H9 (cell line): ENCODE data around the gene CLPSL1. TPM values are rescaled to one million over a fixed set of nuclear protein-coding genes. Genes with fewer than 3 reads are reported as not detected.
A peak's percentile ranks its signal among the peaks of the same experiment; 100 is the strongest.

Source experiments
- DNase-seq: peaks from one replicate; pipeline ENCODE4 v3.0.0-alpha.2; 2017
- H2AFZ ChIP-seq: one replicate; pipeline ENCODE4 v1.6.1; 2013; ENCODE audit warnings: mild to moderate bottlenecking, low read length, control low read depth, moderate library complexity
- H2AK5ac ChIP-seq: 2 replicates; pipeline ENCODE4 v1.6.1; 2013; ENCODE audit warnings: low read length, control low read depth, mixed read lengths; ENCODE audit not compliant: insufficient read length
- H2BK120ac ChIP-seq: one replicate; pipeline ENCODE4 v1.6.1; 2013; ENCODE audit warnings: low read depth, mild to moderate bottlenecking, low read length, control low read depth, inconsistent platforms; ENCODE audit not compliant: poor library complexity, severe bottlenecking
- H2BK12ac ChIP-seq: 2 replicates; pipeline ENCODE4 v1.6.1; 2013; ENCODE audit warnings: low read length, control low read depth, mixed read lengths, low read depth; ENCODE audit not compliant: insufficient read length
- H2BK15ac ChIP-seq: 2 replicates; pipeline ENCODE4 v1.6.1; 2013; ENCODE audit warnings: low read depth, low read length, control low read depth
- H2BK20ac ChIP-seq: one replicate; pipeline ENCODE4 v1.6.1; 2013; ENCODE audit warnings: low read depth, mild to moderate bottlenecking, low read length, control low read depth, inconsistent platforms; ENCODE audit not compliant: poor library complexity, severe bottlenecking
- H2BK5ac ChIP-seq: 2 replicates; pipeline ENCODE4 v1.6.1; 2013; ENCODE audit warnings: low read length, control low read depth, mixed read lengths; ENCODE audit not compliant: insufficient read length
- H3K14ac ChIP-seq: 2 replicates; pipeline ENCODE4 v1.6.1; 2013; ENCODE audit warnings: low read length, control low read depth; ENCODE audit not compliant: insufficient read depth
- H3K18ac ChIP-seq: 2 replicates; pipeline ENCODE4 v1.6.1; 2013; ENCODE audit warnings: low read depth, mild to moderate bottlenecking, mixed read lengths, low read length, control low read depth; ENCODE audit not compliant: insufficient read length
- H3K23ac ChIP-seq: 2 replicates; pipeline ENCODE4 v1.6.1; 2013; ENCODE audit warnings: low read length, control low read depth, mixed read lengths, low read depth; ENCODE audit not compliant: insufficient read length
- H3K23me2 ChIP-seq: 2 replicates; pipeline ENCODE4 v1.6.1; 2013; ENCODE audit warnings: low read depth, mild to moderate bottlenecking, mixed read lengths, low read length, control low read depth; ENCODE audit not compliant: insufficient read length, poor library complexity, severe bottlenecking
- H3K27ac ChIP-seq: 2 replicates; pipeline ENCODE4 v1.5.1; 2013; ENCODE audit warnings: low read length, control low read depth, mixed read lengths, low read depth; ENCODE audit not compliant: insufficient read length
- H3K27me3 ChIP-seq: 2 replicates; pipeline ENCODE4 v1.6.1; 2013; ENCODE audit warnings: low read length, control low read depth, inconsistent platforms; ENCODE audit not compliant: insufficient read depth
- H3K4ac ChIP-seq: 2 replicates; pipeline ENCODE4 v1.6.1; 2013; ENCODE audit warnings: low read depth, mild to moderate bottlenecking, control low read depth, inconsistent platforms, low read length, moderate library complexity
- H3K4me1 ChIP-seq: 2 replicates; pipeline ENCODE4 v1.6.1; 2013; ENCODE audit warnings: low read length, control low read depth, inconsistent platforms; ENCODE audit not compliant: insufficient read depth
- H3K4me2 ChIP-seq: 2 replicates; pipeline ENCODE4 v1.6.1; 2013; ENCODE audit warnings: low read length, control low read depth, mixed read lengths; ENCODE audit not compliant: insufficient read length, insufficient read depth
- H3K56ac ChIP-seq: 2 replicates; pipeline ENCODE4 v1.6.1; 2013; ENCODE audit warnings: low read depth, mild to moderate bottlenecking, mixed read lengths, low read length, control low read depth; ENCODE audit not compliant: insufficient read length
- H3K79me1 ChIP-seq: 2 replicates; pipeline ENCODE4 v1.6.1; 2013; ENCODE audit warnings: low read depth, mild to moderate bottlenecking, moderate library complexity, low read length, control low read depth, inconsistent platforms; ENCODE audit not compliant: insufficient read depth, poor library complexity, severe bottlenecking
- H3K79me2 ChIP-seq: 2 replicates; pipeline ENCODE4 v1.6.1; 2013; ENCODE audit warnings: low read length, control low read depth, inconsistent platforms; ENCODE audit not compliant: insufficient read depth
- H3K9ac ChIP-seq: 2 replicates; pipeline ENCODE4 v1.6.1; 2013; ENCODE audit warnings: low read length, control low read depth, mixed read lengths; ENCODE audit not compliant: insufficient read length; ENCODE audit errors: extremely low read depth
- H3K9me3 ChIP-seq: one replicate; pipeline ENCODE4 v1.6.1; 2013; ENCODE audit warnings: low read depth, low read length, inconsistent platforms; ENCODE audit not compliant: control insufficient read depth
- H3T11ph ChIP-seq: one replicate; pipeline ENCODE4 v1.6.1; 2013; ENCODE audit warnings: mild to moderate bottlenecking, low read length, control low read depth, inconsistent platforms
- H4K20me1 ChIP-seq: one replicate; pipeline ENCODE4 v1.6.1; 2013; ENCODE audit not compliant: control insufficient read depth, insufficient read length, insufficient read depth
- H4K5ac ChIP-seq: 2 replicates; pipeline ENCODE4 v1.6.1; 2013; ENCODE audit warnings: low read depth, mild to moderate bottlenecking, mixed read lengths, low read length, control low read depth; ENCODE audit not compliant: insufficient read length
- H4K8ac ChIP-seq: replicated peaks from 2 replicates; pipeline ENCODE4 v1.6.1; 2013; ENCODE audit warnings: low read length, control low read depth, mixed read lengths, low read depth; ENCODE audit not compliant: insufficient read length
- H4K91ac ChIP-seq: 2 replicates; pipeline ENCODE4 v1.6.1; 2013; ENCODE audit warnings: low read depth, mild to moderate bottlenecking, moderate library complexity, mixed read lengths, low read length, control low read depth; ENCODE audit not compliant: insufficient read length
- H3K27ac Mint-ChIP-seq, 3 experiments: 2 replicates in 2 of 3; 3 replicates in 1 of 3; pipeline ENCODE4 v1.8.0; 2020 to 2021; ENCODE audit warnings: mixed read lengths in 3 of 3, mild to moderate bottlenecking in 1 of 3, moderate library complexity in 1 of 3
- H3K27me3 Mint-ChIP-seq: 2 replicates; pipeline ENCODE4 v1.8.0; 2021; ENCODE audit warnings: low read depth, mild to moderate bottlenecking, moderate library complexity, mixed read lengths
- H3K36me3 Mint-ChIP-seq, 3 experiments: 2 replicates in 2 of 3; 3 replicates in 1 of 3; pipeline ENCODE4 v1.8.0; 2020 to 2021; ENCODE audit warnings: low read depth in 3 of 3, mixed read lengths in 3 of 3; ENCODE audit not compliant: insufficient read depth in 1 of 3
- H3K4me1 Mint-ChIP-seq, 2 experiments: 2 replicates each; pipeline ENCODE4 v1.8.0; 2020; ENCODE audit warnings: mixed read lengths in 2 of 2
- H3K4me3 Mint-ChIP-seq, 2 experiments: 2 replicates in 1 of 2; 3 replicates in 1 of 2; pipeline ENCODE4 v1.8.0; 2020 to 2021; ENCODE audit warnings: mild to moderate bottlenecking in 2 of 2, mixed read lengths in 2 of 2, moderate library complexity in 1 of 2
- H3K9me3 Mint-ChIP-seq, 2 experiments: 2 replicates in 1 of 2; 3 replicates in 1 of 2; pipeline ENCODE4 v1.8.0; 2020; ENCODE audit warnings: mild to moderate bottlenecking in 2 of 2, mixed read lengths in 2 of 2, moderate library complexity in 1 of 2
- WGBS: extraction: QIAGEN DNeasy Blood & Tissue Kit; methylation state at CpG from one replicate; pipeline ENCODE4 v1.1.7; 2013; ENCODE audit warnings: missing lambda C conversion rate, low lambda C conversion rate, mixed read lengths; ENCODE audit not compliant: insufficient read length; ENCODE audit errors: extremely low coverage; 5-methylcytosine and 5-hydroxymethylcytosine counted together
- long read RNA-seq: library from polyadenylated mRNA; unstranded; transcript quantifications from one replicate; pipeline ENCODE4 v2.0.0, GENCODE V29; 2020
- total RNA-seq: library from RNA; stranded (reverse); gene quantifications from 2 replicates; pipeline ENCODE4 v1.2.1, GENCODE V29; 2021
- TF ChIP-seq, protein P1 (sequence below): fragments of 200-600 bp; sonication (generic); conservative IDR thresholded peaks from 3 replicates; pipeline ENCODE4 v1.8.0; 2021; ENCODE audit warnings: antibody characterized with exemption, mild to moderate bottlenecking

CLPSL1 gene, protein sequence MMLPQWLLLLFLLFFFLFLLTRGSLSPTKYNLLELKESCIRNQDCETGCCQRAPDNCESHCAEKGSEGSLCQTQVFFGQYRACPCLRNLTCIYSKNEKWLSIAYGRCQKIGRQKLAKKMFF
- not detected in 2 replicates for total RNA-seq
- long read RNA-seq: 0 reads

DNA sequence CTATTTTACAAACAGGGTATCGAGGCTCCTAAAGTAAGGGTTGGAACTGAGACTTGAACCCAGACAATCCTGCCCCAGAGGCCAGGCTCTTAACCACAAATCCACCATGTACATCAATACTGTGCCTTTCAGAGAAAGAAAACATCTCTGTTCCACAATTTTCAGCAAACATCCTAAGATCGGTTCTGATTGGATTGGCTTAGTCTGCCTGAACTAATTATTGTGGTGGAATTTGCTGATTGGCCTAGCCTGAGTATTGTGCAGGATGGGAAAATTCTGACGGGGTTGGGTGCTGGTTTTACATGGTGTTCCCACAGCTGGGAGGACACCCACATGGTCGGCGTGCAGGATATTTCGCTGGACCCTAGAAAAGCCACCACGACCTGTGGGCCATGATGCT lies at the start of gene CLPSL1:
Gene CLPSL1, plus strand, starts transcription at position 301 of the 400 bp plus-strand sequence. Its CDS starts 92 bp downstream, at position 393.
- peaks cover 17% of the 10 kb centered on the region in 2 experiments for H3K4me1 Mint-ChIP-seq
- DNase-seq: no peak
- H4K5ac ChIP-seq: no peak within 1 kb of the TSS
- H3K9me3 ChIP-seq: no peaks in the 10 kb centered on the region
- H3K27ac ChIP-seq: no peak within 1 kb of the TSS
- H3K27ac Mint-ChIP-seq: peak within 1 kb of the TSS; percentile 4 to 48 (median 23); a peak in 3 of 7 replicates
- peaks cover 19% of the 10 kb centered on the region for H3K27me3 Mint-ChIP-seq
- no peak within 1 kb of the TSS for H2BK5ac ChIP-seq
- H3K4me2 ChIP-seq: no peak within 1 kb of the TSS
- H2AFZ ChIP-seq: no peak within 1 kb of the TSS
- H4K91ac ChIP-seq: no peak within 1 kb of the TSS
- no peak within 1 kb of the TSS for H3T11ph ChIP-seq
- no peak within 1 kb of the TSS for H3K14ac ChIP-seq
- no peaks in the 10 kb centered on the region for H3K79me2 ChIP-seq
- no peak within 1 kb of the TSS for H4K8ac ChIP-seq
- no peak within 1 kb of the TSS for H3K18ac ChIP-seq
- H2AK5ac ChIP-seq: no peak within 1 kb of the TSS
- H2BK120ac ChIP-seq: no peak within 1 kb of the TSS
- H3K27me3 ChIP-seq: no peaks in the 10 kb centered on the region
- H3K23me2 ChIP-seq: peaks cover 3% of the 10 kb centered on the region
- no peak within 1 kb of the TSS for H2BK12ac ChIP-seq
- H3K56ac ChIP-seq: no peak within 1 kb of the TSS
- no peak within 1 kb of the TSS for H3K23ac ChIP-seq
- H2BK15ac ChIP-seq: no peak within 1 kb of the TSS
- no peaks in the 10 kb centered on the region for H3K4me1 ChIP-seq
- H3K79me1 ChIP-seq: no peaks in the 10 kb centered on the region
- H4K20me1 ChIP-seq: no peaks in the 10 kb centered on the region
- H3K9me3 Mint-ChIP-seq: no peaks in the 10 kb centered on the region
- TF ChIP-seq, protein P1, sequence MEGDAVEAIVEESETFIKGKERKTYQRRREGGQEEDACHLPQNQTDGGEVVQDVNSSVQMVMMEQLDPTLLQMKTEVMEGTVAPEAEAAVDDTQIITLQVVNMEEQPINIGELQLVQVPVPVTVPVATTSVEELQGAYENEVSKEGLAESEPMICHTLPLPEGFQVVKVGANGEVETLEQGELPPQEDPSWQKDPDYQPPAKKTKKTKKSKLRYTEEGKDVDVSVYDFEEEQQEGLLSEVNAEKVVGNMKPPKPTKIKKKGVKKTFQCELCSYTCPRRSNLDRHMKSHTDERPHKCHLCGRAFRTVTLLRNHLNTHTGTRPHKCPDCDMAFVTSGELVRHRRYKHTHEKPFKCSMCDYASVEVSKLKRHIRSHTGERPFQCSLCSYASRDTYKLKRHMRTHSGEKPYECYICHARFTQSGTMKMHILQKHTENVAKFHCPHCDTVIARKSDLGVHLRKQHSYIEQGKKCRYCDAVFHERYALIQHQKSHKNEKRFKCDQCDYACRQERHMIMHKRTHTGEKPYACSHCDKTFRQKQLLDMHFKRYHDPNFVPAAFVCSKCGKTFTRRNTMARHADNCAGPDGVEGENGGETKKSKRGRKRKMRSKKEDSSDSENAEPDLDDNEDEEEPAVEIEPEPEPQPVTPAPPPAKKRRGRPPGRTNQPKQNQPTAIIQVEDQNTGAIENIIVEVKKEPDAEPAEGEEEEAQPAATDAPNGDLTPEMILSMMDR: no peak
- H3K36me3 Mint-ChIP-seq: no peaks in the 10 kb centered on the region; a peak in 1 of 7 replicates
- H3K4me3 Mint-ChIP-seq: no peak within 1 kb of the TSS
- no peak within 1 kb of the TSS for H2BK20ac ChIP-seq
- no peak within 1 kb of the TSS for H3K4ac ChIP-seq
- H3K9ac ChIP-seq: no peak within 1 kb of the TSS
- WGBS: no CpG with 5 or more reads among the region's 7 CpGs
